H1 (cell line): Measurements from ENCODE around the gene FOXC2. TPM values are rescaled to one million over a fixed set of nuclear protein-coding genes. Genes with fewer than 3 reads are reported as not detected.

Experiments used
- CBX8 ChIP-seq: fragments of 300-800, 300-1000 bp; sonication (generic); IDR thresholded peaks from 2 replicates; pipeline ENCODE4 v1.7.1; 2016; ENCODE audit warnings: low read depth, low read length, borderline replicate concordance
- CTBP2 ChIP-seq: IDR thresholded peaks from 2 replicates; pipeline ENCODE4 v1.7.0; 2011; ENCODE audit warnings: borderline replicate concordance, mild to moderate bottlenecking, moderate library complexity, mixed read lengths, low read length; ENCODE audit not compliant: insufficient read depth, insufficient read length
- EGR1 ChIP-seq: IDR thresholded peaks from 2 replicates; pipeline ENCODE4 v1.6.1; 2011; ENCODE audit warnings: low read depth, low read length, borderline replicate concordance
- GABPA ChIP-seq: IDR thresholded peaks from 2 replicates; pipeline ENCODE4 v1.6.1; 2011; ENCODE audit warnings: mild to moderate bottlenecking, low read length, moderate library complexity, borderline replicate concordance; ENCODE audit not compliant: insufficient read depth
- KDM1A ChIP-seq: fragments of 200-600, 300-600 bp; sonication (generic); IDR thresholded peaks from 2 replicates; pipeline ENCODE4 v1.7.1; 2016; ENCODE audit warnings: mild to moderate bottlenecking, low read length, borderline replicate concordance
- NANOG ChIP-seq: IDR thresholded peaks from 2 replicates; pipeline ENCODE4 v1.6.1; 2011; ENCODE audit warnings: low read length, low read depth, mild to moderate bottlenecking, inconsistent platforms; ENCODE audit not compliant: insufficient read depth, poor library complexity, severe bottlenecking
- POLR2AphosphoS5 ChIP-seq: IDR thresholded peaks from 2 replicates; pipeline ENCODE4 v1.6.1; 2011; ENCODE audit warnings: low read depth, low read length
- RNF2 ChIP-seq: fragments of 200-900, 300-1000 bp; sonication (generic); IDR thresholded peaks from 2 replicates; pipeline ENCODE4 v1.7.1; 2016; ENCODE audit warnings: borderline replicate concordance, low read depth, mild to moderate bottlenecking, antibody characterized with exemption, low read length; ENCODE audit not compliant: poor library complexity, severe bottlenecking; ENCODE audit errors: missing control alignments
- SIN3A ChIP-seq, 2 experiments: IDR thresholded peaks in 1 of 2; conservative IDR thresholded peaks in 1 of 2; 2 replicates each; pipeline ENCODE4 v1.6.1; 2011 to 2012; ENCODE audit warnings: low read length in 2 of 2, improper control_type of control experiment in 1 of 2, low read depth in 1 of 2, mild to moderate bottlenecking in 1 of 2
- SP4 ChIP-seq: IDR thresholded peaks from 2 replicates; pipeline ENCODE4 v1.6.1; 2012; ENCODE audit warnings: low read length, inconsistent platforms
- polyA plus RNA-seq, 7 experiments: library from polyadenylated mRNA; depleted of rRNA in 3 of 7; stranded (reverse) in 5 of 7; unstranded in 2 of 7; fragments of >200 nt in 5 of 7; fragments of 200-250 nt in 2 of 7; gene quantifications; 1 replicate in 5 of 7; 2 replicates in 1 of 7; 4 replicates in 1 of 7; pipeline versions ENCODE4 v1.2.1 to v1.2.3, GENCODE V29; 2011 to 2013; ENCODE audit warnings: missing spikeins in 2 of 7, mixed read lengths in 2 of 7
- total RNA-seq: library from RNA; stranded (reverse); fragmentation: NEBNext Ultra II Directional; extraction: Animal tissue kit (Norgen Biotek cat#: 25700); gene quantifications from 2 replicates; pipeline ENCODE4 v1.2.1, GENCODE V29; 2021

Gene FOXC2
- total and polyA plus RNA-seq, 2 of the 8 experiments (the other 6 are each of a cell fraction or from before 2014, with no cell fraction given), result 0.09 TPM; not detected in 1

DNA sequence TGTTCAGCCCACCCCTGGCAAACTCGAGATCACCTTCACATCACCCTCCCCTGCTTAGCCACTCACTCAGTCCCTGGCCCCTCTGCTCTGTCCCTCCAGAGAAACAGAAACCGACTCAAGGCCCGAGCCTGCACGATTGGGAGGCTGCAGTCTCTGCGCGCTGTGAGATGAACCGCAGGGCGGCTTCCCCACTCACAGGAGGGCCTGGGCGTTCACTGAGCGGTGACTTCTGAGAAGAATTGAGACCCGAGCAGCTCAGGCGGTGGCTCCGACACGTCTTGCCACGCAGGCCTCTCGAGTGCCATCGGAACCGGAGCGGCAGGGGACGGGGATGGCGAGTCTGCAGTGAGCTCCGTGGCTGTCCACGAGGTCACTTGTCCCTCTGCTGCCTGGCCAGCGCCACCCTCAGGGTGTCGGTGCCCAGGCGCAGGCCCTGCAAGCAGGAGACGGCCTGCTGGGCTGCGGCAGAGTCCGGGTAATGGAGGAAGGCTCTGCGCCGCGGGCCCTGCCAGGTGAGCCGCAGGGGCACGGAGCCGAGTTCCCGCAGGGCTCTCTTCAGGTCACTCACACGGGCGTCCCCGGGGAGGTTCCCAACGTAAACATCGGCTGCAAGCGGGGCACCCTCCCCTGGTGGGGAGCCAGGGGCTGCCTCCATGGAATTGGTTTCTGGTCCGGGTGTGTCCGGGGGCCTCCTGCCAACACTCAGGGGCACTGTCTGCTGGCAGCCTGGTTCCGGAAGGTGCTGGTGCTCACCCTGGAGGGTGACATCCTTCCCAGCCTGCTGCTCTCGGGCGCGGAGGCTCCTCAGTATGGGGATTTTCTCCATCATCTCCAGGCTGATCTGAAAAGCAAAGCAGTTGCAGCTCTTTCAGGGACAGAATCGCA, 34.7 kb upstream of the FOXC2 start (continued):
- TF ChIP-seq GABPA (no peak), RNF2 (no peak), NANOG (no peak), POLR2AphosphoS5 (no peak), KDM1A (no peak), CTBP2 (no peak), SIN3A (conservative IDR thresholded peaks at IDR 0.05 in 1 of 2, IDR thresholded peaks at IDR 0.05 in 1 of 2; ENCODE audit: low read depth in 1 of 2, low read length in 2 of 2) (no peak), SP4 (no peak), EGR1 (no peak), CBX8 (no peak)
- TF ChIP-seq, all 59 proteins: peak for 0
